Upper lobe of right lung (tissue), 1 donor: Measurements from ENCODE around the gene SLC35D1. TPM values are rescaled to one million over a fixed set of nuclear protein-coding genes. Genes with fewer than 3 reads are reported as not detected.

Experiments used
- ATAC-seq: fragments of 200-7000 bp; cut with Tn5 transposase; one replicate; pipeline ENCODE4 v1.9.1; 2020; ENCODE audit warnings: mild to moderate bottlenecking, moderate library complexity
- DNase-seq: peaks from one replicate; pipeline ENCODE4 v3.0.0-alpha.2; 2020
- H3K27ac ChIP-seq: fragments of 200-600 bp; one replicate; pipeline ENCODE4 v1.8.0; 2022
- H3K27me3 ChIP-seq: fragments of 200-600 bp; one replicate; pipeline ENCODE4 v1.8.0; 2022; ENCODE audit warnings: mild to moderate bottlenecking
- H3K36me3 ChIP-seq: fragments of 200-600 bp; one replicate; pipeline ENCODE4 v1.8.0; 2022
- H3K4me1 ChIP-seq: fragments of 200-600 bp; one replicate; pipeline ENCODE4 v1.8.0; 2022
- H3K4me3 ChIP-seq: fragments of 200-600 bp; one replicate; pipeline ENCODE4 v1.8.0; 2022; ENCODE audit warnings: mild to moderate bottlenecking
- H3K9me3 ChIP-seq: fragments of 200-600 bp; one replicate; pipeline ENCODE4 v1.8.0; 2022
- intact Hi-C: fragments of 100-400 bp; cut with DNase I; formaldehyde crosslinking; loops from one replicate; pipeline ENCODE4 v1.11.0; 2022
- total RNA-seq: library from RNA; stranded (reverse); fragmentation: NEBNext Ultra II Directional; extraction: Animal tissue kit (Norgen Biotek cat#: 25700); gene quantifications from one replicate; pipeline ENCODE4 v1.2.1, GENCODE V29; 2021
- TF ChIP-seq, protein P1 (sequence below): fragments of 200-600 bp; IDR thresholded peaks from one replicate; pipeline ENCODE4 v1.8.0; 2022; ENCODE audit warnings: antibody characterized with exemption
- donor health status: DM: no; HTN: yes; CAD: no; lungs with severe emphysema.

Gene SLC35D1
- total RNA-seq, 1 donor from 2014 or later: 6.3 TPM

DNA sequence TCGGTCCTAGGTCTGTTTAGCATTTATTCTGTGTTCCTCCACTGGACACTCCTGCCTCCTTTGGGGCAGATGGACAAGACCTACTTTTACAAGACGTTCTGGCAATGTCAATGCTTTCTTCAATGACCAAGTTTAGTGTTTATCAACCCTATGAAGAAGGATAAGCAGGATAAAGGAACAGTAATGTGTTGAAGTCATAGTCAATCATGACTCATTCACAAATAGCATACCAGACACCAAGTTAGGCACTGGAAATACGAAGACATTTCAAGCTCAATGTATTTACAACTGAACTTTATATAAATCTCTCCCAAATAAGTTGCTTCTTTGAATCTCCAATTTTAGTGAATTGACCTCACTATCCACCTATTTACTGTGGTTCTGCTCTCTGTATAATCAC, 4.8 kb upstream of the SLC35D1 start:
- no peaks in the 10 kb centered on the region for H3K36me3 ChIP-seq
- no peak overlapping the region for H3K4me3 ChIP-seq
- H3K27ac ChIP-seq: no peak overlapping the region
- no peaks in the 10 kb centered on the region for H3K27me3 ChIP-seq
- no peaks in the 10 kb centered on the region for H3K4me1 ChIP-seq
- no peaks in the 10 kb centered on the region for H3K9me3 ChIP-seq
- TF ChIP-seq, protein P1, sequence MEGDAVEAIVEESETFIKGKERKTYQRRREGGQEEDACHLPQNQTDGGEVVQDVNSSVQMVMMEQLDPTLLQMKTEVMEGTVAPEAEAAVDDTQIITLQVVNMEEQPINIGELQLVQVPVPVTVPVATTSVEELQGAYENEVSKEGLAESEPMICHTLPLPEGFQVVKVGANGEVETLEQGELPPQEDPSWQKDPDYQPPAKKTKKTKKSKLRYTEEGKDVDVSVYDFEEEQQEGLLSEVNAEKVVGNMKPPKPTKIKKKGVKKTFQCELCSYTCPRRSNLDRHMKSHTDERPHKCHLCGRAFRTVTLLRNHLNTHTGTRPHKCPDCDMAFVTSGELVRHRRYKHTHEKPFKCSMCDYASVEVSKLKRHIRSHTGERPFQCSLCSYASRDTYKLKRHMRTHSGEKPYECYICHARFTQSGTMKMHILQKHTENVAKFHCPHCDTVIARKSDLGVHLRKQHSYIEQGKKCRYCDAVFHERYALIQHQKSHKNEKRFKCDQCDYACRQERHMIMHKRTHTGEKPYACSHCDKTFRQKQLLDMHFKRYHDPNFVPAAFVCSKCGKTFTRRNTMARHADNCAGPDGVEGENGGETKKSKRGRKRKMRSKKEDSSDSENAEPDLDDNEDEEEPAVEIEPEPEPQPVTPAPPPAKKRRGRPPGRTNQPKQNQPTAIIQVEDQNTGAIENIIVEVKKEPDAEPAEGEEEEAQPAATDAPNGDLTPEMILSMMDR: no peak
- intact Hi-C loops: no loop called here
- DNase-seq: no peak
- ATAC-seq: no peak

DNA sequence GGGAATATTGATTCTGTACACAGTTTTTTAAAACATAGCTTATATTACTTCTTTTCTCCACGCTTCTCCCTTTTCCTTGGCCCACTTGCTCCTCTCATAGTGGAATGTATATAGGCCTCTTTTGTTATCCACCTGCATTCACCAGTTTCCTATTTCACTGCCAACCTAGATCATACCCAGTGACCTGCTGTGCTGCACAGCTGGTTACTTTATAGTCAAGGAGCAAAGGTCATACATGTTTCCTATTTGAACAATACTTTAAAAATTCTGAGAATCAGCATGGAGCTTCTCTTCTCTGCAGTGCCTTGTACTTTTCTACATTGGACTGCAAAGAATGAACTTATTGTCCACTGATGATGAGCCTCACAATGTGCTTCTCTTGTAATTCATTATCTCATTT, 4.3 kb upstream of the SLC35D1 start:
- intact Hi-C loops: no loop called here
- Histone ChIP-seq H3K4me3 (no peak overlapping the region), H3K27me3 (no peaks in the 10 kb centered on the region), H3K9me3 (no peaks in the 10 kb centered on the region), H3K27ac (no peak overlapping the region), H3K4me1 (no peaks in the 10 kb centered on the region), H3K36me3 (no peaks in the 10 kb centered on the region)
- ATAC-seq: no peak
- no peak for DNase-seq
- TF ChIP-seq, protein P1: no peak

- no peaks in the 10 kb centered on the region for H3K9me3 ChIP-seq
- H3K4me1 ChIP-seq: peaks cover 9% of the 10 kb centered on the region
- intact Hi-C loops: no loop called here
- peak; percentile 80 for DNase-seq
- H3K27me3 ChIP-seq: no peaks in the 10 kb centered on the region
- H3K4me3 ChIP-seq: peak overlapping the region; percentile 77
- H3K27ac ChIP-seq: peak overlapping the region; percentile 96
- TF ChIP-seq, protein P1: no peak
- H3K36me3 ChIP-seq: peaks cover 12% of the 10 kb centered on the region
- peak; percentile 88 for ATAC-seq
These were observed 488 bp downstream of the SLC35D1 start for GRCh38 chr1:67053535-67053784.

DNA sequence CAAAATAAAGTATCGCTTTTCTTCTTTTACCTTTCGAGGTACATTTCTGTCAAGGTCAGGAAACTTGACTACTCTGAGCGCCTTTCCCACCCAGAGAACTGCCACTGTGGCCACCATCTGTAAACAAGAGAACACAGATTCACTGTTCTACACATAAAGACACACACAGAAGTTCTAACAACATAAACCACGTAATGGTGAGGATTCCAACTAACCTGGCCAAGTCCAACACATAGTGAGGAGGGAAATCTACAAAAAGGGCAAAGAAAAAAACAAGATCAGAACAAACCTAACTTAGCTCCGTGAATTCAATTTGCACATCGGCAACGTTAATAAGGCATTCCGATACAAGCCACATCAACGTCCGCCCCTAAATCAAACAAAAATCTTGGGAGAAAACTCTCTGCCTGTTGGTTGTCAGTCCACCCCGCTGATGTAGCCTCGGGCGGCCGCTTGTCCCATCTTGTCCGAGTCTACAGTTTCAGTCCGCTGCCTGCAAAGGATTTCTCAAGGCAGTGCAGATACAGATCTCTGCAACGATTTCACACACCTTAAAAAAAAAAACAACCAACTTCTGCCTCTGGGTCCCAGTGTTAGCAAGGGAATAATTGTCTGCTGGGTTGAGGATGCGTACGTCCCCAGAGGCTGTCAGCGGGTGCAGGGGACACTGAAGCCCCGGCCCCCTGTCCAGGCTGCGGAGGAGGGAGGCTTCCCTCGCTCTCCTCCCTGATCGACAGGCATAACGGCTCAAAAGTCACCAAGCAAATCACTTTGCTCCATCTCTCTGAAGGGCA, 1.0 kb downstream of the SLC35D1 start:
- Histone ChIP-seq H3K36me3 (peaks cover 14% of the 10 kb centered on the region), H3K4me1 (peaks cover 9% of the 10 kb centered on the region), H3K27me3 (no peaks in the 10 kb centered on the region), H3K9me3 (no peaks in the 10 kb centered on the region), H3K4me3 (peak overlapping the region; percentile 77), H3K27ac (peak overlapping the region; percentile 96)
- ATAC-seq (peak; percentile 26), DNase-seq (peak; percentile 65)
- intact Hi-C loops: no loop called here
- TF ChIP-seq, protein P1: no peak

GRCh38 chr1:67051196-67051595, 2.8 kb downstream of the SLC35D1 start:
- TF ChIP-seq, protein P1: no peak
- intact Hi-C loops: no loop called here
- no peak for ATAC-seq
- Histone ChIP-seq H3K27ac (no peak overlapping the region), H3K9me3 (no peaks in the 10 kb centered on the region), H3K4me1 (peaks cover 9% of the 10 kb centered on the region), H3K27me3 (no peaks in the 10 kb centered on the region), H3K4me3 (no peak overlapping the region), H3K36me3 (peaks cover 29% of the 10 kb centered on the region)
- no peak for DNase-seq
